Hippocampal formation (tissue), 2 donors: ENCODE data around the gene TSC2.
"Not testable (repeated sequence)": the region's sequence is repeated elsewhere in the genome, so short reads cannot be mapped to it uniquely, and the experiment has no call there.

Experiments used
- DNase-seq, 2 donors: peaks; one replicate each; lab custom pipeline; 2025; lab: John Stamatoyannopoulos, UW

Gene TSC2

GRCh38 chr16:2122934-2123683 lies 75.3 kb downstream of the TSC2 start:
- not testable (repeated sequence) for DNase-seq

- DNase-seq = not testable (repeated sequence)
These were observed 76.1 kb downstream of the TSC2 start for GRCh38 chr16:2123706-2124376.

DNA sequence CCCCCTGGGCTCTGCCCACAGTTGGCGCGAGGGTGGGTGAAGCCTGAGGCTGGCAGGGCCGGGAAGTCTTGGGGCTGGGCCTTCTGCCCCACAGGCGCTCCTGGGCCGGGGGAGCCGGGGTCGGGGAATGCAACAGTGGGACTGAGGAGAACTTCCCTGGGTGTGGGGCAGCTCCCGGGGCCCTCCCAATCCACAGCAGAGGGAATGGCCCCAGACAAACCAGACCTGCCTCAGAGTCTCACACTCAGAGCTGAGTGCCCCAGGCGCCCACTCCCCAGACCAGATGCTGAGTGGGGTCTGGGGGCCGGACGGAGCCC lies 76.5 kb downstream of the TSC2 start:
- DNase-seq = not testable (repeated sequence)

DNA sequence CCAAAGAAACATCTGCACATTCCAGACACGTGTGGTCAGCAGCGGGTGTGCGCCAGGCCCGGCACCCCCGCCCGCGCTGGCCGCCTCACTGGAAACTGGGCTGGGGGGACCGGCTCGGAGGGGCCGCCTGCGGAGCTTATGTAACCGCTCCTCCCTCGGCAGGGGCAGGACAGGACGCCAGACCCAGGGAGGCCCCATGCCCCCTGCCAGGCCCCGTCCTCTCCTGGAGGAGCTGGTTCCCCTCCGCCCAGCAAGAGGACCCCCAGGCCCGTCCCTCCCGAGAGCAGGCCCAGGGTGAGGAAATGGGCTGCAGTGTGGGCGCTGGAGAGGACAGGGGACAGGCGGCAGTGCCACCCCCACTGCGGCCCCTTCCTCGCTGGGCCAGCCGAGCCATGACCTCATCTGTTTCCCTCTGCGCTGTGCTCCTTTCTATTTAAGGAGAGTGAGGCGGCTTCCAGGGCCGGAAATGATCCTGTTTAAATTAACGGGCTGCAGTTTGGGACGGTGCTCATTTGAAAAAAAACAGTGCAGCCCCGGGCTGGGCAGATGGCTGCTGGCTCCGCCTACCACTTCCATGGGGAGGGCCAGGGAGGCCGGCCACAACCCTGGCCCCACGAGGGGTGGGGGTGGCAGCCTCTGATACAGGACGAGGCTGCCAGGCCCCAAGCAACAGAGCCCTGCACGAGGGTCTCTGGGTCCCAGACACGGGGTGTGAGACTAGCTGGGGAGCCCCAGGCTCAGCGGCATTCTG lies 77.1 kb downstream of the TSC2 start:
- DNase-seq = not testable (repeated sequence)

GRCh38 chr16:2125609-2126008 lies 77.8 kb downstream of the TSC2 start:
- not testable (repeated sequence) for DNase-seq

DNA sequence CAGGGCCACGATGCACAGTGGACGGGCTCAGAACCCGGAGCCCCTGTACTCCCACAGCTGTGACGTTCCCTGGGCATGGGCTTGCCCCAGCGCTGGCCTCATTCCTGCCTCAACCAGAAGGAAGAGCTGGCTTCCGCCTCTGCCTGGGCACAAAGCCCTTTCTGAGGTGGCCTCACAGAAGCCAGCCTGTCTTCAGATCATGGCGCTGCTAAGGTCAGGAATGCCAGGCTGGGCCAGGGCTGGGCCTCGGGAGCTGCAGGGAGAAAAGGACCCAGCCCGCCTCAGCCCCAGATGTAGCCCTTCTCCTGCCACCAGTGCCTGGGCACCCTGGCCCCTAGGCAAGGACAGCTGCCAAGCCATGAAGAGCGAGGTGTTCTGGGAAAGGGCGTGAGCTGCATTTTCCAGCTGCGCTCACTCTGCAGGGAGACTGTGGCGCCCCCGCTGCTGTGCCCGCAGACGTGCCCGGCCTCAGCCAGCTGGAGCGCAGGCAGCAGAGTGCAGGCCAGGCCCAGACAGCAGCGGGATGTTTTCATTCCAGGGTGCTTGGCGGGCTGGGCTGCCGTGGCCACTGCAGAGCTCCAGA lies 78.5 kb downstream of the TSC2 start:
- DNase-seq = peak in 1 of 2 donors; percentile 82

- not testable (repeated sequence) for DNase-seq
These were observed 79.3 kb downstream of the TSC2 start for GRCh38 chr16:2126928-2127556.

- DNase-seq = not testable (repeated sequence)
These were observed 80.0 kb downstream of the TSC2 start for GRCh38 chr16:2127630-2128280.

DNA sequence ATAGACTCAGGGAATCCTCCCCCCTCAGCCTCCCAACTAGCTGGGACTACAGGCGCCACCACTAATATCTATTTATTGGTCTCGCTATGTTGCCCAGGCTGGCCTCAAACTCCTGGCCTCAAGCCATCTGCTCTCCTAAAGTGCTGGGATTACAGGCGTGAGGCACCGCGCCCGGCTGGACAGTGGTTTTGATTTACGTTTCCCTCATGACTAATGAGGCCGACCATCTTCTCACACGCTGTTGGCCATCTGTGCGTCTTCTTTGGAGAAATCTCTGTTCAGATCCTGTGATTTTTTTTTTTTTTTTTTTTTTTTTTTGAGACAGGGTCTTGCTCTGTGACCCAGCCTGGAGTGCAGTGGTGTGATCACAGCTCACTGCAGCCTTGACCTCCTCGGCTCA lies 81.5 kb downstream of the TSC2 start:
- DNase-seq = not testable (repeated sequence)

DNA sequence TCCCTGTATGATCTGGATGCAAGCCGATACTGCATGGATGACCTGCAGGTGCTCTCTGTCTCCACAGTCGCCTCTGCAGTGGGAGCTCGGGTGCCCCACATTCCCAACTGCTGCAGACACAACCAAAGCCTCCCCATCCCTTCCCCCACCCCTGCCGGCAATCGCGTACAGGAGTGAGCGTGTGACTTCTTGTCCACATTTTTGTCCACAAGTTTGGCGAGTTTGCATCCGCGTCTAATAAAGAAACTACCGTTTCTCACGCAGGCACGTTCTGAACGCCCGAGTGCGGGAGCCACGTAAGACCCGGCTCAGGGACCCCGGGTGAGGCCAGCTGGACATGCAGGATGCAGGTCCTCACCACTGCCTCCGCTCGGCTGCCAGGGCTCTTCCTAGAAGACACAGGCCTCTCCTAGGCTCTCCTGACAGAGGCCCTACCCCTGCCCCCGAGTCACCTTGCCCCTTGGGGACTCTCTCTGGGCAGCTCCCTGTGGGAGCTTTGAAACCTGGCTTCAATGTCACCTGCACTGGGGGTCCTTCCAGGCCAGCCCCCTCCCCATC lies 82.2 kb downstream of the TSC2 start:
- not testable (repeated sequence) for DNase-seq

GRCh38 chr16:2133797-2134196 lies 86.0 kb downstream of the TSC2 start:
- DNase-seq = not testable (repeated sequence)

- DNase-seq = not testable (repeated sequence)
These were observed 87.3 kb downstream of the TSC2 start for GRCh38 chr16:2135071-2135470.

DNA sequence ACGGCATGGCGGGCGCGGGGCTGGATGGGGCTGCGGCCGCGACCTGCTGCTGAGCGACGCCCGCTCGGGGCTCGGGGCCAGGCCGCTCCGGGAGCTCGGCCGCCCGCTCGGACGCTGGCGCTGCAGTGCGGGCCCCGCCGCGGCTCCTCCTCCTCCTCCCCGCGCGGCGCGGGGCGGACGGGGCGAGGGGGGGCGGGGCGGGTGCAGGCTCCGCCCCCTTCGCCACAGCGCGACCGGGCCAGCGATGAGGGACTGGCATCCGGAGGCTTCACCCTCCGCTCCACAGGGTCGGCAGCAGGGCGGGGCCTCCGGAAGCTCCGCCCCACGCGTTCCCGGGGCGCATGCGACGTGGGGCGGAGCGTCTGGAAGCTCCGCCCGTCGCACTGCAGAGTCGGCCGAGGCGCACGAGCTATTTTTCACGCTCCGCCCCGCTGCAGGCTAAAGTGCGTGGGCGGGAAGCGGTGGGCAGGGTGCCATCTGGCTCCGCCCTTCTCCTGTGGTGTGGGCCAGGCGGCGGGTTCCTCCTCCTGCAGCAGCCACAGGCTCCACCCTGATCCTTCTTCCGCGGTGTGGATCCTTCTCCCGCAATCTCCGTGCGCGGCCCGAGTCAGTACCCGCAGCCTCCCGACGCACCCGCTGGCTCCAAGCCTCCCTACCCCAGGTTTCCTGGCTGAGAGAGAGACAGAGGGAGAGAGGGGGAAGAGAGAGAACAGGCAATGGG lies 88.1 kb downstream of the TSC2 start, which contains the start of gene PKD1:
Gene PKD1, minus strand, starts transcription at position 129 of the 721 bp plus-strand sequence. CDS start 209 bp downstream, outside the sequence.
- peak; percentile 53 to 81 for DNase-seq
